GM23248 (cell line): ENCODE results near the gene DUSP5.

ENCODE experiments used
- EZH2 ChIP-seq: fragments of 200-600 bp; sonication (generic); IDR thresholded peaks from 2 replicates; pipeline ENCODE4 v1.6.1; 2018; ENCODE audit warnings: antibody characterized with exemption, mild to moderate bottlenecking; ENCODE audit not compliant: insufficient read depth, poor library complexity, severe bottlenecking
- EZH2phosphoT487 ChIP-seq: fragments of 200-600 bp; sonication (generic); IDR thresholded peaks from 2 replicates; pipeline ENCODE4 v1.6.1; 2018; ENCODE audit warnings: antibody characterized with exemption, moderate library complexity, mild to moderate bottlenecking, low read depth; ENCODE audit not compliant: insufficient read depth

DNA sequence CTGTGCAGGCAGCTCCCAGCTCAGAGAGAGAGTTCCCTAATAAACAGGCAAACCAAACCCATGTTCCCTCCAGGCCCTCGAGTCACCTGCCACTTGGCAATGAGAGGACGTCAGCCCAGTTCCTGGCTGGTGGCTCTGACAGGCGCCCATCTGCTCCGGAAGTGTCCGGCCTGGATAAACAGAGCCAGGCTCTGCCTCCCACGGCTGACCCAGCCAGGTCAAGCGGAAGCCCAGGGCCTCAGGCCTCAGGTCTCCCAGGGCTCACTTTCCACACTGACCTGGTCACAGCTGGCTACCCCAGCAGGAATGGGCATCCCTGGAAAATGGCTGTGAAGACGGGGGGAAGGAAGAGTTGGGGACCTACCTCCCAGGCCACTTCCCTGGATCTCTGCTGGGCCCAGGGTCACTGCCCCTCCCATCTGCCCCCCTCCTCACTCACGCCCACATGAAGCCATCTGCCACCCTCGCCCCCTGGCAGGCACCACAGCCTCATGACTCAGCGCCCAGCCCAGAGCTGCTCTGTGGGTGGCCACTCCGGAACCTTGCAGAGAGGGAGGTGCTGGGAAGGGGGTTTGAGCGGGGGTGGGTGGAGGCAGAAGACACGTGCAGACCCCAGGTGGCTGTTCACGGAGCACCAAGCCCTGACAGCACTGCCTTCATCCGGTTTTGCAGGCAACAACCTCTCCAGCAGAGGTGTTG lies 37.4 kb upstream of the DUSP5 start:
- no peak for TF ChIP-seq EZH2phosphoT487
- TF ChIP-seq EZH2: no peak
